H9 (cell line): ENCODE data around the gene VPS33A. TPM values are rescaled to one million over a fixed set of nuclear protein-coding genes. Genes with fewer than 3 reads are reported as not detected.
A peak's percentile ranks its signal among the peaks of the same experiment; 100 is the strongest.

Experiments
- DNase-seq: peaks from one replicate; pipeline ENCODE4 v3.0.0-alpha.2; 2017
- H2AFZ ChIP-seq: one replicate; pipeline ENCODE4 v1.6.1; 2013; ENCODE audit warnings: mild to moderate bottlenecking, low read length, control low read depth, moderate library complexity
- H2AK5ac ChIP-seq: 2 replicates; pipeline ENCODE4 v1.6.1; 2013; ENCODE audit warnings: low read length, control low read depth, mixed read lengths; ENCODE audit not compliant: insufficient read length
- H2BK120ac ChIP-seq: one replicate; pipeline ENCODE4 v1.6.1; 2013; ENCODE audit warnings: low read depth, mild to moderate bottlenecking, low read length, control low read depth, inconsistent platforms; ENCODE audit not compliant: poor library complexity, severe bottlenecking
- H2BK12ac ChIP-seq: 2 replicates; pipeline ENCODE4 v1.6.1; 2013; ENCODE audit warnings: low read length, control low read depth, mixed read lengths, low read depth; ENCODE audit not compliant: insufficient read length
- H2BK15ac ChIP-seq: 2 replicates; pipeline ENCODE4 v1.6.1; 2013; ENCODE audit warnings: low read depth, low read length, control low read depth
- H2BK20ac ChIP-seq: one replicate; pipeline ENCODE4 v1.6.1; 2013; ENCODE audit warnings: low read depth, mild to moderate bottlenecking, low read length, control low read depth, inconsistent platforms; ENCODE audit not compliant: poor library complexity, severe bottlenecking
- H2BK5ac ChIP-seq: 2 replicates; pipeline ENCODE4 v1.6.1; 2013; ENCODE audit warnings: low read length, control low read depth, mixed read lengths; ENCODE audit not compliant: insufficient read length
- H3K14ac ChIP-seq: 2 replicates; pipeline ENCODE4 v1.6.1; 2013; ENCODE audit warnings: low read length, control low read depth; ENCODE audit not compliant: insufficient read depth
- H3K18ac ChIP-seq: 2 replicates; pipeline ENCODE4 v1.6.1; 2013; ENCODE audit warnings: low read depth, mild to moderate bottlenecking, mixed read lengths, low read length, control low read depth; ENCODE audit not compliant: insufficient read length
- H3K23ac ChIP-seq: 2 replicates; pipeline ENCODE4 v1.6.1; 2013; ENCODE audit warnings: low read length, control low read depth, mixed read lengths, low read depth; ENCODE audit not compliant: insufficient read length
- H3K23me2 ChIP-seq: 2 replicates; pipeline ENCODE4 v1.6.1; 2013; ENCODE audit warnings: low read depth, mild to moderate bottlenecking, mixed read lengths, low read length, control low read depth; ENCODE audit not compliant: insufficient read length, poor library complexity, severe bottlenecking
- H3K27ac ChIP-seq: 2 replicates; pipeline ENCODE4 v1.5.1; 2013; ENCODE audit warnings: low read length, control low read depth, mixed read lengths, low read depth; ENCODE audit not compliant: insufficient read length
- H3K27me3 ChIP-seq: 2 replicates; pipeline ENCODE4 v1.6.1; 2013; ENCODE audit warnings: low read length, control low read depth, inconsistent platforms; ENCODE audit not compliant: insufficient read depth
- H3K4ac ChIP-seq: 2 replicates; pipeline ENCODE4 v1.6.1; 2013; ENCODE audit warnings: low read depth, mild to moderate bottlenecking, control low read depth, inconsistent platforms, low read length, moderate library complexity
- H3K4me1 ChIP-seq: 2 replicates; pipeline ENCODE4 v1.6.1; 2013; ENCODE audit warnings: low read length, control low read depth, inconsistent platforms; ENCODE audit not compliant: insufficient read depth
- H3K4me2 ChIP-seq: 2 replicates; pipeline ENCODE4 v1.6.1; 2013; ENCODE audit warnings: low read length, control low read depth, mixed read lengths; ENCODE audit not compliant: insufficient read length, insufficient read depth
- H3K56ac ChIP-seq: 2 replicates; pipeline ENCODE4 v1.6.1; 2013; ENCODE audit warnings: low read depth, mild to moderate bottlenecking, mixed read lengths, low read length, control low read depth; ENCODE audit not compliant: insufficient read length
- H3K79me1 ChIP-seq: 2 replicates; pipeline ENCODE4 v1.6.1; 2013; ENCODE audit warnings: low read depth, mild to moderate bottlenecking, moderate library complexity, low read length, control low read depth, inconsistent platforms; ENCODE audit not compliant: insufficient read depth, poor library complexity, severe bottlenecking
- H3K79me2 ChIP-seq: 2 replicates; pipeline ENCODE4 v1.6.1; 2013; ENCODE audit warnings: low read length, control low read depth, inconsistent platforms; ENCODE audit not compliant: insufficient read depth
- H3K9ac ChIP-seq: 2 replicates; pipeline ENCODE4 v1.6.1; 2013; ENCODE audit warnings: low read length, control low read depth, mixed read lengths; ENCODE audit not compliant: insufficient read length; ENCODE audit errors: extremely low read depth
- H3K9me3 ChIP-seq: one replicate; pipeline ENCODE4 v1.6.1; 2013; ENCODE audit warnings: low read depth, low read length, inconsistent platforms; ENCODE audit not compliant: control insufficient read depth
- H3T11ph ChIP-seq: one replicate; pipeline ENCODE4 v1.6.1; 2013; ENCODE audit warnings: mild to moderate bottlenecking, low read length, control low read depth, inconsistent platforms
- H4K20me1 ChIP-seq: one replicate; pipeline ENCODE4 v1.6.1; 2013; ENCODE audit not compliant: control insufficient read depth, insufficient read length, insufficient read depth
- H4K5ac ChIP-seq: 2 replicates; pipeline ENCODE4 v1.6.1; 2013; ENCODE audit warnings: low read depth, mild to moderate bottlenecking, mixed read lengths, low read length, control low read depth; ENCODE audit not compliant: insufficient read length
- H4K8ac ChIP-seq: replicated peaks from 2 replicates; pipeline ENCODE4 v1.6.1; 2013; ENCODE audit warnings: low read length, control low read depth, mixed read lengths, low read depth; ENCODE audit not compliant: insufficient read length
- H4K91ac ChIP-seq: 2 replicates; pipeline ENCODE4 v1.6.1; 2013; ENCODE audit warnings: low read depth, mild to moderate bottlenecking, moderate library complexity, mixed read lengths, low read length, control low read depth; ENCODE audit not compliant: insufficient read length
- H3K27ac Mint-ChIP-seq, 3 experiments: 2 replicates in 2 of 3; 3 replicates in 1 of 3; pipeline ENCODE4 v1.8.0; 2020 to 2021; ENCODE audit warnings: mixed read lengths in 3 of 3, mild to moderate bottlenecking in 1 of 3, moderate library complexity in 1 of 3
- H3K27me3 Mint-ChIP-seq: 2 replicates; pipeline ENCODE4 v1.8.0; 2021; ENCODE audit warnings: low read depth, mild to moderate bottlenecking, moderate library complexity, mixed read lengths
- H3K36me3 Mint-ChIP-seq, 3 experiments: 2 replicates in 2 of 3; 3 replicates in 1 of 3; pipeline ENCODE4 v1.8.0; 2020 to 2021; ENCODE audit warnings: low read depth in 3 of 3, mixed read lengths in 3 of 3; ENCODE audit not compliant: insufficient read depth in 1 of 3
- H3K4me1 Mint-ChIP-seq, 2 experiments: 2 replicates each; pipeline ENCODE4 v1.8.0; 2020; ENCODE audit warnings: mixed read lengths in 2 of 2
- H3K4me3 Mint-ChIP-seq, 2 experiments: 2 replicates in 1 of 2; 3 replicates in 1 of 2; pipeline ENCODE4 v1.8.0; 2020 to 2021; ENCODE audit warnings: mild to moderate bottlenecking in 2 of 2, mixed read lengths in 2 of 2, moderate library complexity in 1 of 2
- H3K9me3 Mint-ChIP-seq, 2 experiments: 2 replicates in 1 of 2; 3 replicates in 1 of 2; pipeline ENCODE4 v1.8.0; 2020; ENCODE audit warnings: mild to moderate bottlenecking in 2 of 2, mixed read lengths in 2 of 2, moderate library complexity in 1 of 2
- WGBS: extraction: QIAGEN DNeasy Blood & Tissue Kit; methylation state at CpG from one replicate; pipeline ENCODE4 v1.1.7; 2013; ENCODE audit warnings: missing lambda C conversion rate, low lambda C conversion rate, mixed read lengths; ENCODE audit not compliant: insufficient read length; ENCODE audit errors: extremely low coverage; 5-methylcytosine and 5-hydroxymethylcytosine counted together
- total RNA-seq: library from RNA; stranded (reverse); gene quantifications from 2 replicates; pipeline ENCODE4 v1.2.1, GENCODE V29; 2021
- TF ChIP-seq, protein P1 (sequence below): fragments of 200-600 bp; sonication (generic); conservative IDR thresholded peaks from 3 replicates; pipeline ENCODE4 v1.8.0; 2021; ENCODE audit warnings: antibody characterized with exemption, mild to moderate bottlenecking

Gene VPS33A
- total RNA-seq, 1 experiment from 2014 or later = 45.9 TPM

DNA sequence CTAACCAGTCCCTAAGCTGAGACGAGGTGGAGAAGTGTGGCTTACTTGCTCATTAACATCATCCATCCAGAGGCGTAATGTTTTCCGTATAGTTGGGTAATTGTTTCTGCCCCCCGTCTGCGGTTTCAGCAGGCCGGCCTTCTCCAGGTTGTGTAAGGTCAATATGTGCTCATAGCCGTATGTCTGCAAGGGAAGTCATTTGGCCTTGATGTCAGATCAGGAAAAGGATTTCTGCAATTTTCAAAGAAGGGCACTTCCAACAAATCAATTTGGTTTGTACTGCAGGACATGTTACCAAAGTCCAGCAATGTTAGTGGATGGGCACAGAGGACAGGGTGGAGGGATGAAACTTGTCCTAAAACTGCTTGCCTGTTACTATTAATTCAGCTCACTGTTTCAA is 30.6 kb downstream of the VPS33A start:
- H2BK15ac ChIP-seq = no peak overlapping the region
- H3K79me2 ChIP-seq = no peaks in the 10 kb centered on the region
- 0 out of 7 replicates have a peak overlapping the region, but pooled peaks of 1 of the 3 experiments have one; percentile 13 for H3K27ac Mint-ChIP-seq
- H3K56ac ChIP-seq = no peak overlapping the region
- peaks cover 11 to 60% (median 40%) of the 10 kb centered on the region in 3 experiments for H3K36me3 Mint-ChIP-seq
- no peaks in the 10 kb centered on the region for H3K9me3 ChIP-seq
- no peak overlapping the region for H3K27ac ChIP-seq
- H3K23me2 ChIP-seq = no peaks in the 10 kb centered on the region
- H4K8ac ChIP-seq = no peak overlapping the region
- no peak overlapping the region for H4K91ac ChIP-seq
- WGBS = no CpG with 5 or more reads among the region's 7 CpGs
- H3K14ac ChIP-seq = no peak overlapping the region
- H3T11ph ChIP-seq = no peak overlapping the region
- H3K27me3 Mint-ChIP-seq = no peaks in the 10 kb centered on the region
- TF ChIP-seq, protein P1, sequence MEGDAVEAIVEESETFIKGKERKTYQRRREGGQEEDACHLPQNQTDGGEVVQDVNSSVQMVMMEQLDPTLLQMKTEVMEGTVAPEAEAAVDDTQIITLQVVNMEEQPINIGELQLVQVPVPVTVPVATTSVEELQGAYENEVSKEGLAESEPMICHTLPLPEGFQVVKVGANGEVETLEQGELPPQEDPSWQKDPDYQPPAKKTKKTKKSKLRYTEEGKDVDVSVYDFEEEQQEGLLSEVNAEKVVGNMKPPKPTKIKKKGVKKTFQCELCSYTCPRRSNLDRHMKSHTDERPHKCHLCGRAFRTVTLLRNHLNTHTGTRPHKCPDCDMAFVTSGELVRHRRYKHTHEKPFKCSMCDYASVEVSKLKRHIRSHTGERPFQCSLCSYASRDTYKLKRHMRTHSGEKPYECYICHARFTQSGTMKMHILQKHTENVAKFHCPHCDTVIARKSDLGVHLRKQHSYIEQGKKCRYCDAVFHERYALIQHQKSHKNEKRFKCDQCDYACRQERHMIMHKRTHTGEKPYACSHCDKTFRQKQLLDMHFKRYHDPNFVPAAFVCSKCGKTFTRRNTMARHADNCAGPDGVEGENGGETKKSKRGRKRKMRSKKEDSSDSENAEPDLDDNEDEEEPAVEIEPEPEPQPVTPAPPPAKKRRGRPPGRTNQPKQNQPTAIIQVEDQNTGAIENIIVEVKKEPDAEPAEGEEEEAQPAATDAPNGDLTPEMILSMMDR = no peak
- no peaks in the 10 kb centered on the region for H4K20me1 ChIP-seq
- no peak overlapping the region for H3K4ac ChIP-seq
- H3K4me2 ChIP-seq = no peak overlapping the region
- no peak overlapping the region for H2BK120ac ChIP-seq
- H3K23ac ChIP-seq = no peak overlapping the region
- H4K5ac ChIP-seq = no peak overlapping the region
- H3K4me1 ChIP-seq = no peaks in the 10 kb centered on the region
- no peaks in the 10 kb centered on the region for H3K27me3 ChIP-seq
- H3K9me3 Mint-ChIP-seq = no peaks in the 10 kb centered on the region; a peak in 1 of 5 replicates
- no peak overlapping the region for H2AK5ac ChIP-seq
- no peaks in the 10 kb centered on the region for H3K79me1 ChIP-seq
- H2BK12ac ChIP-seq = no peak overlapping the region
- no peak overlapping the region for H3K4me3 Mint-ChIP-seq
- no peak overlapping the region for H2BK20ac ChIP-seq
- no peak overlapping the region for H2AFZ ChIP-seq
- no peak overlapping the region for H2BK5ac ChIP-seq
- DNase-seq = no peak
- no peak overlapping the region for H3K9ac ChIP-seq
- no peak overlapping the region for H3K18ac ChIP-seq
- H3K4me1 Mint-ChIP-seq = no peaks in the 10 kb centered on the region
